ENCODE data around the gene RFLNA. TPM values are rescaled to one million over a fixed set of nuclear protein-coding genes. Genes with fewer than 3 reads are reported as not detected.

Gene RFLNA
- total RNA-seq, 4 donors from 2014 or later: 0.38 to 1.2 (median 0.91) TPM; not detected in 1

DNA sequence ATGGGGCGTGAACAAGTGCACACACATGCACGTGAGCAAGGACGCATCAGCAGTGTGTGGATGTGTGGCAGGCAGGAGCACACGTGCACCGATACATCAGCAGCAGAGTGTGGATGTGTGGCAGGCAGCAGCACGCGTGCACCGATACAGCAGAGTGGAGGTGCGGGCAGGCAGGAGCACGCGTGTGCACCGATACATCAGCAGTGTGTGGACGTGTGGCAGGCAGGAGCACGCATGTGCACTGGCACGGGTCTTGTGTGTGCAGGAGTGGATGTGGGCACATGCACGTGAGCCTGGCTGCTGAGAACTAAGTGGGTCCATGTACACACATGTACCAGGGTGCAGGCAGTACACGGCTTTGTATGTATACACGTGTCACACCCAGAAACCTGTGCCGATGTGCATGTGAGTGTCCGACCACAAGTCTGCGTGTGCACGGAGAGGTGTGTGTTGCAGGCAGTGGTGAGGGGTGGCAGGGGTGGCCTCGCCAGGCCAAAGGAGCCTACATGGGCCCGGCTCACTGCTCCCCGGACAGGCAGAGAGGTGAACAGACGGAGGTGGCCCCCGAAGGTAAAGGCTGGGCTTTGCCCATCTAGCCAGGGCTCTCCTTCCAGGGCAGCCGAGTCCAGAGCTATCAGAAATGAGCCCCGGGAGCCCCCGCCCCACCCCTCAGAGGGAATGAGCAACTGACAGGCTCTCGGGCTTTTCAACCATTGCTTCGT lies 53.9 kb downstream of the RFLNA start:
- peaks cover 100% of the 10 kb centered on the region for H3K36me3 ChIP-seq
- 93% methylated on average over 14 of the region's 32 CpGs for WGBS
- no peak overlapping the region for H3K4me3 ChIP-seq
- TF ChIP-seq POLR2A (IDR thresholded peaks at IDR 0.05): no peak
- TF ChIP-seq POLR2AphosphoS5 (IDR thresholded peaks at IDR 0.05): no peak
- TF ChIP-seq, protein P1, sequence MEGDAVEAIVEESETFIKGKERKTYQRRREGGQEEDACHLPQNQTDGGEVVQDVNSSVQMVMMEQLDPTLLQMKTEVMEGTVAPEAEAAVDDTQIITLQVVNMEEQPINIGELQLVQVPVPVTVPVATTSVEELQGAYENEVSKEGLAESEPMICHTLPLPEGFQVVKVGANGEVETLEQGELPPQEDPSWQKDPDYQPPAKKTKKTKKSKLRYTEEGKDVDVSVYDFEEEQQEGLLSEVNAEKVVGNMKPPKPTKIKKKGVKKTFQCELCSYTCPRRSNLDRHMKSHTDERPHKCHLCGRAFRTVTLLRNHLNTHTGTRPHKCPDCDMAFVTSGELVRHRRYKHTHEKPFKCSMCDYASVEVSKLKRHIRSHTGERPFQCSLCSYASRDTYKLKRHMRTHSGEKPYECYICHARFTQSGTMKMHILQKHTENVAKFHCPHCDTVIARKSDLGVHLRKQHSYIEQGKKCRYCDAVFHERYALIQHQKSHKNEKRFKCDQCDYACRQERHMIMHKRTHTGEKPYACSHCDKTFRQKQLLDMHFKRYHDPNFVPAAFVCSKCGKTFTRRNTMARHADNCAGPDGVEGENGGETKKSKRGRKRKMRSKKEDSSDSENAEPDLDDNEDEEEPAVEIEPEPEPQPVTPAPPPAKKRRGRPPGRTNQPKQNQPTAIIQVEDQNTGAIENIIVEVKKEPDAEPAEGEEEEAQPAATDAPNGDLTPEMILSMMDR (IDR thresholded peaks at IDR 0.05): no peak
- TF ChIP-seq EP300 (IDR thresholded peaks at IDR 0.05): no peak
- peaks cover 15% of the 10 kb centered on the region for H3K4me1 ChIP-seq
- no peak overlapping the region for H3K27ac ChIP-seq
- no peak for DNase-seq (ENCODE audit: low spot score in 2 of 2)
- H3K9me3 ChIP-seq: no peaks in the 10 kb centered on the region
- no peaks in the 10 kb centered on the region for H3K27me3 ChIP-seq

DNA sequence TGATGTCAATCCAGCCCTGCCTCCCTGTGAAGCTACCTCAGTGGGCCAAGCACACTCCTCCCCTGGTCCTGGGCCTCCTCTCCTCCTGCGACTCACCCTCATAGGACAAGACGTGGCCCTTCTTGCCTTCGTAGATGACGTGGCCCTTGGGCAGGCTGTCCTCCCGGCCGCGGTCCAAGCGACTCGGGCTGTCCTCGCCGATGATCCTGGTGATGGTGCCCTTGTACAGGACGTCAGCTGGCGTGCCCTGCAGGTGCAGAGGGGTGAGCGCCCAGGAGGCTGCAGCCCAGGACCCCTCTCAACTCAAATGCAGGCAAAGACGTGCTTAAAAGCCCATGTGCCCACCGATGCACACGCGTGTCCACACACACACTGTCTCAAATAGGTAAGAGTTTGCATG lies 55.6 kb downstream of the RFLNA start:
- 96% methylated on average over 5 of the region's 18 CpGs for WGBS
- Histone ChIP-seq H3K4me3 (no peak overlapping the region), H3K27me3 (no peaks in the 10 kb centered on the region), H3K4me1 (peaks cover 16% of the 10 kb centered on the region), H3K9me3 (no peaks in the 10 kb centered on the region), H3K36me3 (peaks cover 100% of the 10 kb centered on the region), H3K27ac (no peak overlapping the region)
- no peak for DNase-seq (ENCODE audit: low spot score in 2 of 2)
- TF ChIP-seq POLR2A (IDR thresholded peaks at IDR 0.05): no peak
- TF ChIP-seq, protein P1 (IDR thresholded peaks at IDR 0.05): no peak
- no peak for TF ChIP-seq POLR2AphosphoS5 (IDR thresholded peaks at IDR 0.05)
- TF ChIP-seq EP300 (IDR thresholded peaks at IDR 0.05): no peak

DNA sequence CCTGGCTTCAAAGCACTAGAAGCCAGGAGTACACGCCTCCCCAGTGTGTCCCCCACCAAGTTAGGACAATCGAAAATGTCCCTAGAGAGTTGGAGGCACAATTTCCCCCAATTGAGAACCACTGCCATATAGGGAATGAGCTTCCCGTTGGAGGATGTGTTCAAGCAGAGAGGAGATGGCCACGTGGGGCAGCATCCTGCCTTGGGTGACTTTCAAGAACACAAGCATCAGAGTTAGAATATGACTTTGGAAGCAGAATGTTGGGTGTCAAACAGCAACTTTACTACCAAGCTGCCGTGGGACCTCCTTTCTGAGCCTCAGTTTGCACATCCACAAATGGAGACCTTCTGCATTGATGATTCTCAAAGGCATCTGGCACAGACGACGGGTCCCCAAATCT lies 56.5 kb downstream of the RFLNA start:
- H3K36me3 ChIP-seq: peaks cover 100% of the 10 kb centered on the region
- WGBS: 91% methylated on average over 7 of the region's 7 CpGs
- H3K4me1 ChIP-seq: peaks cover 16% of the 10 kb centered on the region
- H3K4me3 ChIP-seq: no peak overlapping the region
- H3K27me3 ChIP-seq: no peaks in the 10 kb centered on the region
- no peaks in the 10 kb centered on the region for H3K9me3 ChIP-seq
- TF ChIP-seq POLR2AphosphoS5 (IDR thresholded peaks at IDR 0.05): no peak
- no peak for TF ChIP-seq EP300 (IDR thresholded peaks at IDR 0.05)
- TF ChIP-seq, protein P1 (IDR thresholded peaks at IDR 0.05): no peak
- TF ChIP-seq POLR2A (IDR thresholded peaks at IDR 0.05): no peak
- no peak for DNase-seq (ENCODE audit: low spot score in 2 of 2)
- no peak overlapping the region for H3K27ac ChIP-seq

DNA sequence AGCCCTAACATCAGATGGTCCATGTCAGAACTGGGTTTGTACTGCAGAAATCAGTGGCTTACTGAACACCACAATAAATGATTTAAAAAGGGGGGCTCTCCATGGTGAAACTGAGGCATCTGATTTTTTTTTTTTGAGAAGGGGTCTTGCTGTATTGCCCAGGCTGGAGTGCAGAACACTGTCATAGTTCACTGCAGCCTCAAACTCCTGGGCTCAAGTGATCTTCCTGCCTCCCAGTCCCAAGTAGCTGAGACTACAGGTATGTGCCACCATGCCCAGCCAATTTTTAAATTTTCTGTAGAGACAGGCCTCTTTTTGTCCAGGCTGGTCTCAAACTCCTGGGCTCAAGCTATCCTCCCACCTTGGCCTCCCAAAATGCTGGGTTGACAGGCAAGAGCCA lies 57.4 kb downstream of the RFLNA start:
- H3K27ac ChIP-seq: no peak overlapping the region
- no peaks in the 10 kb centered on the region for H3K27me3 ChIP-seq
- DNase-seq (ENCODE audit: low spot score in 2 of 2): no peak
- no peaks in the 10 kb centered on the region for H3K9me3 ChIP-seq
- H3K4me3 ChIP-seq: no peak overlapping the region
- no peak for TF ChIP-seq EP300 (IDR thresholded peaks at IDR 0.05)
- no peak for TF ChIP-seq POLR2A (IDR thresholded peaks at IDR 0.05)
- no peak for TF ChIP-seq POLR2AphosphoS5 (IDR thresholded peaks at IDR 0.05)
- TF ChIP-seq, protein P1 (IDR thresholded peaks at IDR 0.05): no peak
- H3K36me3 ChIP-seq: peaks cover 100% of the 10 kb centered on the region
- peaks cover 16% of the 10 kb centered on the region for H3K4me1 ChIP-seq

DNA sequence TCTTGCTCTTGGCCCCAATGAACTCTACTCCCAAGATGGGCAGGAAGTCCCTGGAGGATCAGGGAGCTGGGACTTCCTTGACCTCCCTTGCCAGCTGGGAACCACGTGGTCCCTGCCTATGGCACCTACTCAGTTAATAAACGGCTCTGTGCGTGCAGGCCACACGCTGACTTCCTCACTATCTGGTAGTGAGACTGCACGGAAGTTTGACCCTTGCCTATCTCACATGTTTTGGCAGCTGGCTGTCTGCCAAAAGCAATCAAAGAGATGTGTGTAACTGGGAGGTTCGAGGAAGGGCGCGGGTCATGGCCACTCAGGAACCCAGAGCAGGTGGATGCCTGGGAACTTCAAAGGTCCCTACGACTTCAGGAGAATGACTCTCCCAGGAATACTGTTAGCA lies 57.9 kb downstream of the RFLNA start:
- no peak overlapping the region for H3K27ac ChIP-seq
- H3K4me1 ChIP-seq: peaks cover 16% of the 10 kb centered on the region
- TF ChIP-seq, protein P1 (IDR thresholded peaks at IDR 0.05): no peak
- TF ChIP-seq POLR2A (IDR thresholded peaks at IDR 0.05) (no peak), POLR2AphosphoS5 (IDR thresholded peaks at IDR 0.05) (no peak), EP300 (IDR thresholded peaks at IDR 0.05) (no peak)
- H3K9me3 ChIP-seq: no peaks in the 10 kb centered on the region
- 36% methylated on average over 8 of the region's 9 CpGs for WGBS
- DNase-seq (ENCODE audit: low spot score in 2 of 2): no peak
- peaks cover 100% of the 10 kb centered on the region for H3K36me3 ChIP-seq
- H3K27me3 ChIP-seq: no peaks in the 10 kb centered on the region
- no peak overlapping the region for H3K4me3 ChIP-seq

Data from suprapubic skin (tissue), 4 donors.